Panc1 (cell line): ENCODE results near the gene KLHL26.

ENCODE experiments used
- POLR2AphosphoS5 ChIP-seq: IDR thresholded peaks from 2 replicates; pipeline ENCODE4 v1.6.1; 2012; ENCODE audit warnings: mild to moderate bottlenecking, low read depth, low read length, moderate library complexity
- TF ChIP-seq, protein P1 (sequence below): fragments of 450-650 bp; IDR thresholded peaks from 2 replicates; pipeline ENCODE4 v1.5.1; 2017; ENCODE audit warnings: mild to moderate bottlenecking
- TF ChIP-seq, protein P2 (sequence below), 2 experiments: IDR thresholded peaks; 2 replicates each; pipeline ENCODE4 v1.6.1; 2011 to 2012; ENCODE audit warnings: low read depth in 2 of 2, control low read depth in 1 of 2, low read length in 1 of 2, mild to moderate bottlenecking in 1 of 2, moderate library complexity in 1 of 2; ENCODE audit not compliant: insufficient read depth in 1 of 2

DNA sequence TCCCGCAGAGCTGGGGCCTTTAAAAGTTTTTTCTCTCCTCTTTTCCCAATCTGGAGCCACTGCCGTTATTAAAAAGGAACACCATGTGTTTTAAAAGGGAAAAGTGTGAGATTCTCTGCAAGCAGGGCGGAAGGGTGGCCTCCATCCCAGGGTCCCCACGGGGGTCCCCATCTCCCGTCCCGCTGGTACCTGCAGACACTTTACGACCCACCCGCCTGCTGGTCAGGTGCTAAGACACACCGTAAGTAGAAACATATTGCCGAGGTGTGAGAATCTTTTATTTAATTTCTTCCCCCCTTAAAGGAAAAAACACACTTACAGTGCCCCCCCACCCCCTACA lies 32.0 kb upstream of the KLHL26 start:
- TF ChIP-seq, protein P1, sequence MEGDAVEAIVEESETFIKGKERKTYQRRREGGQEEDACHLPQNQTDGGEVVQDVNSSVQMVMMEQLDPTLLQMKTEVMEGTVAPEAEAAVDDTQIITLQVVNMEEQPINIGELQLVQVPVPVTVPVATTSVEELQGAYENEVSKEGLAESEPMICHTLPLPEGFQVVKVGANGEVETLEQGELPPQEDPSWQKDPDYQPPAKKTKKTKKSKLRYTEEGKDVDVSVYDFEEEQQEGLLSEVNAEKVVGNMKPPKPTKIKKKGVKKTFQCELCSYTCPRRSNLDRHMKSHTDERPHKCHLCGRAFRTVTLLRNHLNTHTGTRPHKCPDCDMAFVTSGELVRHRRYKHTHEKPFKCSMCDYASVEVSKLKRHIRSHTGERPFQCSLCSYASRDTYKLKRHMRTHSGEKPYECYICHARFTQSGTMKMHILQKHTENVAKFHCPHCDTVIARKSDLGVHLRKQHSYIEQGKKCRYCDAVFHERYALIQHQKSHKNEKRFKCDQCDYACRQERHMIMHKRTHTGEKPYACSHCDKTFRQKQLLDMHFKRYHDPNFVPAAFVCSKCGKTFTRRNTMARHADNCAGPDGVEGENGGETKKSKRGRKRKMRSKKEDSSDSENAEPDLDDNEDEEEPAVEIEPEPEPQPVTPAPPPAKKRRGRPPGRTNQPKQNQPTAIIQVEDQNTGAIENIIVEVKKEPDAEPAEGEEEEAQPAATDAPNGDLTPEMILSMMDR, result no peak
- TF ChIP-seq, protein P2, sequence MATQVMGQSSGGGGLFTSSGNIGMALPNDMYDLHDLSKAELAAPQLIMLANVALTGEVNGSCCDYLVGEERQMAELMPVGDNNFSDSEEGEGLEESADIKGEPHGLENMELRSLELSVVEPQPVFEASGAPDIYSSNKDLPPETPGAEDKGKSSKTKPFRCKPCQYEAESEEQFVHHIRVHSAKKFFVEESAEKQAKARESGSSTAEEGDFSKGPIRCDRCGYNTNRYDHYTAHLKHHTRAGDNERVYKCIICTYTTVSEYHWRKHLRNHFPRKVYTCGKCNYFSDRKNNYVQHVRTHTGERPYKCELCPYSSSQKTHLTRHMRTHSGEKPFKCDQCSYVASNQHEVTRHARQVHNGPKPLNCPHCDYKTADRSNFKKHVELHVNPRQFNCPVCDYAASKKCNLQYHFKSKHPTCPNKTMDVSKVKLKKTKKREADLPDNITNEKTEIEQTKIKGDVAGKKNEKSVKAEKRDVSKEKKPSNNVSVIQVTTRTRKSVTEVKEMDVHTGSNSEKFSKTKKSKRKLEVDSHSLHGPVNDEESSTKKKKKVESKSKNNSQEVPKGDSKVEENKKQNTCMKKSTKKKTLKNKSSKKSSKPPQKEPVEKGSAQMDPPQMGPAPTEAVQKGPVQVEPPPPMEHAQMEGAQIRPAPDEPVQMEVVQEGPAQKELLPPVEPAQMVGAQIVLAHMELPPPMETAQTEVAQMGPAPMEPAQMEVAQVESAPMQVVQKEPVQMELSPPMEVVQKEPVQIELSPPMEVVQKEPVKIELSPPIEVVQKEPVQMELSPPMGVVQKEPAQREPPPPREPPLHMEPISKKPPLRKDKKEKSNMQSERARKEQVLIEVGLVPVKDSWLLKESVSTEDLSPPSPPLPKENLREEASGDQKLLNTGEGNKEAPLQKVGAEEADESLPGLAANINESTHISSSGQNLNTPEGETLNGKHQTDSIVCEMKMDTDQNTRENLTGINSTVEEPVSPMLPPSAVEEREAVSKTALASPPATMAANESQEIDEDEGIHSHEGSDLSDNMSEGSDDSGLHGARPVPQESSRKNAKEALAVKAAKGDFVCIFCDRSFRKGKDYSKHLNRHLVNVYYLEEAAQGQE (IDR thresholded peaks at IDR 0.05; ENCODE audit: insufficient read depth in 1 of 2, low read depth in 2 of 2, low read length in 1 of 2), result no peak
- no peak for TF ChIP-seq POLR2AphosphoS5
